Fibroblast of pulmonary artery (primary cell): ENCODE measurements around the gene MAPRE3.

Source experiments
- DNase-seq: peaks from one replicate; pipeline ENCODE4 v3.0.0-alpha.2; 2010; ENCODE audit warnings: low read depth
- H3K4me3 ChIP-seq: replicated peaks from 2 replicates; pipeline ENCODE4 v1.5.1; 2011; ENCODE audit warnings: low read depth, mild to moderate bottlenecking, control low read depth, low read length, moderate library complexity
- TF ChIP-seq, protein P1 (sequence below): IDR thresholded peaks from 2 replicates; pipeline ENCODE4 v1.5.1; 2011; ENCODE audit warnings: mild to moderate bottlenecking, control low read depth, low read length, inconsistent platforms; ENCODE audit errors: missing control alignments

The MAPRE3 gene

DNA sequence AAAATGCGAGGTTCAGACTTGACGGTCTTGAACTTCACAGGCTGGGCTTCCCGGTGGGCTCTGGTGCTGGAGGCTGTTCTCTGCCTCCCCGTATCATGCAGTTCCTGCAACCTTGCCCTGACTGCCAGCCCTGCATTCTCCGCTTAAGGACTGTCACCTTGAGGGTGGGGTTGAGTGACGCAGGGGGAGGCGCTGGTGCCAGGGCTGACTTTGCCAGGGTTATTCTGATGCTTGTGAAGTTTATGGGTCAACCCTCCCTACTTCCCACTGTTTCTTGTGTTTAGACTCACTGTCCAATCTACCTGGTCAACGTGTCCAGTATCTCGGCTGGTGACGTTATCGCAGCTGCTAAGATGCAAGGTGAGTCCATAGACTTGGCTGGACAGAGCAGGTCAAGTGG lies 37.5 kb upstream of the MAPRE3 start:
- no peak for DNase-seq
- H3K4me3 ChIP-seq, result no peak overlapping the region
- TF ChIP-seq, protein P1, sequence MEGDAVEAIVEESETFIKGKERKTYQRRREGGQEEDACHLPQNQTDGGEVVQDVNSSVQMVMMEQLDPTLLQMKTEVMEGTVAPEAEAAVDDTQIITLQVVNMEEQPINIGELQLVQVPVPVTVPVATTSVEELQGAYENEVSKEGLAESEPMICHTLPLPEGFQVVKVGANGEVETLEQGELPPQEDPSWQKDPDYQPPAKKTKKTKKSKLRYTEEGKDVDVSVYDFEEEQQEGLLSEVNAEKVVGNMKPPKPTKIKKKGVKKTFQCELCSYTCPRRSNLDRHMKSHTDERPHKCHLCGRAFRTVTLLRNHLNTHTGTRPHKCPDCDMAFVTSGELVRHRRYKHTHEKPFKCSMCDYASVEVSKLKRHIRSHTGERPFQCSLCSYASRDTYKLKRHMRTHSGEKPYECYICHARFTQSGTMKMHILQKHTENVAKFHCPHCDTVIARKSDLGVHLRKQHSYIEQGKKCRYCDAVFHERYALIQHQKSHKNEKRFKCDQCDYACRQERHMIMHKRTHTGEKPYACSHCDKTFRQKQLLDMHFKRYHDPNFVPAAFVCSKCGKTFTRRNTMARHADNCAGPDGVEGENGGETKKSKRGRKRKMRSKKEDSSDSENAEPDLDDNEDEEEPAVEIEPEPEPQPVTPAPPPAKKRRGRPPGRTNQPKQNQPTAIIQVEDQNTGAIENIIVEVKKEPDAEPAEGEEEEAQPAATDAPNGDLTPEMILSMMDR, result no peak

DNA sequence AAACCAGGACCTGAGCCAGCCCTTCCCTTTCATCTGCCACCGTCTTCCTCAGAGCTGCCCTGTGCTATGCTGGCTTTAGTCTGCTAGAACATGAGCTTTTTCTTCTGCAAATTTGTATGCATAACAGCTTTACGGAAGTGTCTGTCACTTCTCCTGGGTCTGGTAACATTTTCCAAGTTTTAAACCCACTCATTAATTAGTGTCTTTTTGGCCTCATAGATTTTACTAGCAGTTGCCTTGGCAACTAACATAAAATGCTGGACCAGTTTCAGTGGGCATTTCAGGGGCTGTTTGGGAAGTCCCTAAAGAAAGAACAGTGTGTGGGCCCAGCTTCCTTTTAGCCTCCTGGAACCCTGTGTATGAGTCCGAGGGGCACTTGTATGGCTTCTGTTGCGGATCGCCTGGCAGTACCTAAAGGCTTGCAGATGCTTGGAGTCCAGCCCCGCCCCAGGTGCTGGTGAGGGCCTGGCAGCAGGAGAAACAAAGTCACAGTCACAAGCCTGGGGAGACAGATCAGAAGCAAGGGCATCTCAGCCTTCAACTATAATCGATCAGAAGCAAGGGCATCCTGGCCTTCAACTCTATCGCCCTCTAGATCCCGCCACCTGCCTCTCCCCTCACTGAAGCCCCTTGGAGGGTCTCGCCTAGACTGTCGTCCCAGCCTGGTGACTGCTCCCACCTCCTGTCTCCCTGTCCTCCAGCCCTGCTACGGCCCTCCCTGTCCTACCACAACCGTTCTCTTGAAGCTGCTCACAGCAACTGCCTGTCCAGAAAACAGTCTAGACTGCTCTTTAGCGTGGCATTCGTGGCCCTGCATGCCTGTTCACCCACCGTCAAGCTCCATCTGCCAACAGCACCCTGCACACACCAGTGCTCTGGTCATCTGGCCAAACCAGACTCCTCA lies 36.8 kb upstream of the MAPRE3 start:
- H3K4me3 ChIP-seq, result no peak overlapping the region
- no peak for DNase-seq
- TF ChIP-seq, protein P1, result no peak

DNA sequence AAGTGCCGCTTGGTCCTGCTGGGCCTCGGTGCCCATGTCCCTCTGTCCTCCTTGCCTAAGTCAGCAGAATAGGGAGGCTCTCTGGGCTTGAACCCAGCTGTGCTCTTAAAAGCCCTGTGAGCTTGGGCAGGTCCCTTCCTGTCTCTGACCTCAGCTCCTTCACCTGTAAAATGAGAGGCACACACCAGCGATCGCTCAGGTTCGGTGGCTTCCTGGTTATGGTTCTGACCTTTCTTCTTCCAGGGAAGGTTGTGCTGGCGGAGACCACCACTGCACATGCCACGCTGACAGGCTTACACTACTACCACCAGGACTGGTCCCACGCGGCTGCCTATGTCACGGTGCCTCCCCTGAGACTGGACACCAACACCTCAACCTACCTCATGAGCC lies 36.1 kb upstream of the MAPRE3 start:
- H3K4me3 ChIP-seq, result no peak overlapping the region
- TF ChIP-seq, protein P1, result no peak
- no peak for DNase-seq

DNA sequence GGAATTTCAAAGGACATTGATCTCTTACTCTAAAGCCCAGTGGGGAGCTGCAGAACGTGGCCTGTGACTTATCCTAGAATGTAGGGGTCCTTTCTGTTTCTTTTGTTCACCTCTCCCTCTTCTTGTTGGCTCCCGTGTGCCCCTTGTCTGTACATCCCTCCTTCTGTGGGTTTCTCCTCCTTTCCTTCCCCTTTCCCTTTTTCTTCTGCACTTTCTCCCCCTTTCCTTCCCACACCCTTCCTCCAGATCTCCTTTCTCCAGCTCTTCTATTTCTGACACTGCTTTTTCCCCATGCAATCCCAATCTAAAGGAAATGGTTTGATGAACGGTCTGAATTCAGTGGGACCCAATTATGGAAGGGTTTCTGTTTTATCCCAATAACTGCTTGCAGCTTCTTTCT lies 35.5 kb upstream of the MAPRE3 start:
- DNase-seq, result no peak
- H3K4me3 ChIP-seq, result no peak overlapping the region
- TF ChIP-seq, protein P1, result no peak

DNA sequence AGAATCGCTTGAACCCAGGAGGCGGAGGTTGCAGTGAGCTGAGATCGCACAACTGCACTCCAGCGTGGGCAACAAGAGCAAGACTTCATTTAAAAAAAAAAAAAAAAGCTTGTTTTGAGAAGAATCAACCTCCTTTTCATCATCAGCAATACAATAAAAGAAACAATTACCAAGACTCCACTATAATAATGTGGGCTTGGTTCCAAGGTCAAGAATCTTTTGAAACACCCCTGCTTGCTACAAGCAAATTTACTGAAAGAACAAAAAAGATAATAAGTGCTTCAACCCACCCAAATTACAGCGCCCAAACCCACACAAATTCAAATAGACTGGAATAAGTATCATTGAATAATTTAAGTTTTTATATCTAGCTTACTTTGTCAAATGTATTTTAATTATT lies 33.6 kb upstream of the MAPRE3 start:
- TF ChIP-seq, protein P1, result no peak
- H3K4me3 ChIP-seq, result no peak overlapping the region
- DNase-seq, result no peak

DNA sequence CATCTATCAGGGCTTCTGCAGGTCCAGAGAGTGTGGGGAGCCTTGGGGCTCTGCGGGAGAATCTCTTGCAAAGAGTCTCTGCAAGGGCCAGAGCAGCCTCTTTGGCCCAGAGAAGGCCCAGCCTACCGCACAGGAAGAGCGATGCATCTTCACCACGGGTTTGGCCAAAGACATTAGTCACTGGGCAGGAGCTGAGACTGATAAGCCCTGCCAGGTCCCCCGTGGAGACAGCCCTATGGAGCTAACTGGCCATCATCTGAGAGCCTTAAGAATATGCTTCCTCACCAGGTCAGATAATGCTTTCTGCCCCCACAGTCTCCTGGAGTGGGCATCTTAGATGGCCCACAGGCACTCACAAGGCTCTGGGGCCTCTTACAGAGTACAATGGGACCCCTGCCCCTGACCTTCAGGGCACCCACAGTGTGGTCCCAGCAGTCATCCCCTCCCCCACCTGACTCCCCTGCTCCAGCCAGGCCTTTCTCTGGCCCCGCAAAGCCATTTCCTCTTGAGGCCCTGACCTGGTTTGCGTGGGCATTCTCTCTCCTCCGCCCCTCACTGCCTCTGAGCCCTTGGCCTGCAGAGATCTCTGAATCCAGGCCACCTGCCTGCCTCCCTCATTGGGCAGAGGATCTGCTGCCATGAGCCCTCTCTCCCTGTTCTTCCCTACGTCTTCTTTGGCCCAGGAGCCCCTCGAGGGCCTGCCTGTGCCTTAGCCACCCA lies 31.9 kb upstream of the MAPRE3 start:
- TF ChIP-seq, protein P1, result no peak
- no peak overlapping the region for H3K4me3 ChIP-seq
- DNase-seq, result no peak
